HEK293 (cell line): ENCODE results near the gene MFSD6L.

Experiments
- CTCF ChIA-PET: fragments of 350-600 bp; formaldehyde crosslinking; extraction: SDS; loops from one replicate; lab custom pipeline; 2021; ENCODE audit warnings: antibody characterized with exemption; lab: Yijun Ruan, JAX
- POLR2A ChIA-PET: fragments of 300-600 bp; formaldehyde crosslinking; extraction: SDS; loops from one replicate; lab custom pipeline; 2020; ENCODE audit warnings: antibody characterized with exemption, inconsistent platforms; lab: Yijun Ruan, JAX
- H3K27ac ChIP-seq: fragments of 200-500 bp; sonication (Bioruptor generic); 2 replicates; pipeline ENCODE4 v1.5.1; 2014; ENCODE audit warnings: low read depth, low read length, control low read depth, inconsistent platforms; ENCODE audit errors: extremely low read depth
- H3K36me3 ChIP-seq, 2 experiments: fragments of 200-500 bp in 1 of 2; sonication (Bioruptor generic) in 1 of 2; 1 replicate in 1 of 2; 2 replicates in 1 of 2; pipeline ENCODE4 v1.5.1; 2014 to 2017; ENCODE audit warnings: inconsistent platforms in 2 of 2, low read length in 2 of 2; ENCODE audit not compliant: control insufficient read depth in 2 of 2, insufficient read depth in 1 of 2
- H3K4me1 ChIP-seq: fragments of 200-500 bp; sonication (Bioruptor generic); 2 replicates; pipeline ENCODE4 v1.5.1; 2014; ENCODE audit warnings: mild to moderate bottlenecking, low read length, inconsistent platforms; ENCODE audit not compliant: control insufficient read depth, insufficient read depth
- H3K4me3 ChIP-seq: 2 replicates; pipeline ENCODE4 v1.5.1; 2011; ENCODE audit warnings: low read depth, mild to moderate bottlenecking, control low read depth, low read length, moderate library complexity
- H3K9me3 ChIP-seq: fragments of 200-500 bp; sonication (Bioruptor generic); 2 replicates; pipeline ENCODE4 v1.5.1; 2014; ENCODE audit warnings: low read depth, low read length, inconsistent platforms; ENCODE audit not compliant: control insufficient read depth, insufficient read depth
- AEBP2 ChIP-seq: fragments of 450-650 bp; formaldehyde crosslinking; IDR thresholded peaks from 2 replicates; pipeline ENCODE4 v1.5.1; 2016; ENCODE audit warnings: missing biosample characterization, missing genetic modification characterization, borderline replicate concordance
- HIC1 ChIP-seq: fragments of 450-650 bp; formaldehyde crosslinking; IDR thresholded peaks from 2 replicates; pipeline ENCODE4 v1.5.1; 2016; ENCODE audit warnings: missing biosample characterization, missing genetic modification characterization
- KLF8 ChIP-seq: fragments of 450-650 bp; formaldehyde crosslinking; IDR thresholded peaks from 2 replicates; pipeline ENCODE4 v1.5.1; 2016; ENCODE audit warnings: missing biosample characterization, missing genetic modification characterization
- SCRT1 ChIP-seq: fragments of 450-650 bp; formaldehyde crosslinking; IDR thresholded peaks from 2 replicates; pipeline ENCODE4 v1.5.1; 2016; ENCODE audit warnings: missing biosample characterization, missing genetic modification characterization, borderline replicate concordance
- SCRT2 ChIP-seq: fragments of 450-650 bp; formaldehyde crosslinking; IDR thresholded peaks from 2 replicates; pipeline ENCODE4 v1.5.1; 2016; ENCODE audit warnings: missing biosample characterization, missing genetic modification characterization
- ZNF140 ChIP-seq: fragments of 450-650 bp; formaldehyde crosslinking; IDR thresholded peaks from 2 replicates; pipeline ENCODE4 v1.5.1; 2016; ENCODE audit warnings: missing biosample characterization, missing genetic modification characterization
- ZNF157 ChIP-seq: fragments of 450-650 bp; formaldehyde crosslinking; IDR thresholded peaks from 2 replicates; pipeline ENCODE4 v1.5.1; 2016; ENCODE audit warnings: missing biosample characterization, missing genetic modification characterization
- ZNF16 ChIP-seq: fragments of 450-650 bp; formaldehyde crosslinking; IDR thresholded peaks from 2 replicates; pipeline ENCODE4 v1.5.1; 2016; ENCODE audit warnings: low read depth, missing biosample characterization, missing genetic modification characterization
- ZNF211 ChIP-seq: fragments of 450-650 bp; formaldehyde crosslinking; IDR thresholded peaks from 2 replicates; pipeline ENCODE4 v1.5.1; 2016; ENCODE audit warnings: low read depth, missing biosample characterization, missing genetic modification characterization
- ZNF362 ChIP-seq: fragments of 450-650 bp; formaldehyde crosslinking; IDR thresholded peaks from 2 replicates; pipeline ENCODE4 v1.5.1; 2016; ENCODE audit warnings: missing biosample characterization, missing genetic modification characterization
- ZNF513 ChIP-seq: fragments of 450-650 bp; IDR thresholded peaks from 2 replicates; pipeline ENCODE4 v1.5.1; 2018; ENCODE audit warnings: missing biosample characterization, missing genetic modification characterization
- ZNF596 ChIP-seq: fragments of 450-650 bp; IDR thresholded peaks from 2 replicates; pipeline ENCODE4 v1.5.0; 2018; ENCODE audit warnings: missing biosample characterization, mild to moderate bottlenecking, missing genetic modification characterization, moderate library complexity
- ZNF658 ChIP-seq: fragments of 450-650 bp; formaldehyde crosslinking; IDR thresholded peaks from 2 replicates; pipeline ENCODE4; 2016; ENCODE audit warnings: missing biosample characterization, missing genetic modification characterization
- ZNF660 ChIP-seq: fragments of 450-650 bp; IDR thresholded peaks from 2 replicates; pipeline ENCODE4 v1.5.1; 2018; ENCODE audit warnings: missing biosample characterization, mild to moderate bottlenecking, missing genetic modification characterization
- ZNF704 ChIP-seq: fragments of 450-650 bp; formaldehyde crosslinking; IDR thresholded peaks from 2 replicates; pipeline ENCODE4 v1.5.1; 2016; ENCODE audit warnings: missing biosample characterization, missing genetic modification characterization
- ZNF707 ChIP-seq: fragments of 450-650 bp; formaldehyde crosslinking; IDR thresholded peaks from 2 replicates; pipeline ENCODE4 v1.5.1; 2016; ENCODE audit warnings: missing biosample characterization, missing genetic modification characterization
- ZNF776 ChIP-seq: fragments of 450-650 bp; formaldehyde crosslinking; IDR thresholded peaks from 2 replicates; pipeline ENCODE4 v1.5.0; 2017; ENCODE audit warnings: missing biosample characterization, missing genetic modification characterization, borderline replicate concordance
- ZNF777 ChIP-seq: fragments of 450-650 bp; formaldehyde crosslinking; IDR thresholded peaks from 2 replicates; pipeline ENCODE4 v1.5.1; 2017; ENCODE audit warnings: missing biosample characterization, missing genetic modification characterization, borderline replicate concordance
- ZSCAN23 ChIP-seq: fragments of 450-650 bp; formaldehyde crosslinking; IDR thresholded peaks from 2 replicates; pipeline ENCODE4 v1.5.1; 2016; ENCODE audit warnings: missing biosample characterization, missing genetic modification characterization
- ZSCAN4 ChIP-seq: fragments of 450-650 bp; formaldehyde crosslinking; IDR thresholded peaks from 2 replicates; pipeline ENCODE4 v1.5.1; 2017; ENCODE audit warnings: missing biosample characterization, missing genetic modification characterization

Gene MFSD6L

GRCh38 chr17:8803531-8804420, 4.6 kb upstream of the MFSD6L start:
- ChIA-PET POLR2A (no interaction called here), CTCF (interaction anchor here (0.5 to 2.2 kb wide), 5 partner anchors 18 to 92 kb away, joined by 3 to 11 read pairs (median 6); no protein-coding TSS in a partner anchor)
- Histone ChIP-seq H3K36me3 (no peaks in the 10 kb centered on the region), H3K4me1 (no peaks in the 10 kb centered on the region), H3K4me3 (no peak overlapping the region), H3K9me3 (no peaks in the 10 kb centered on the region), H3K27ac (no peak overlapping the region)
- TF ChIP-seq ZNF157 (tag by site-specific recombination) (no peak), KLF8 (tag by site-specific recombination) (no peak), ZNF658 (no peak), ZNF362 (tag by site-specific recombination) (no peak), ZNF777 (tag by site-specific recombination) (no peak), SCRT2 (tag by site-specific recombination) (peak; percentile 86), ZNF140 (no peak), ZNF707 (tag by site-specific recombination) (no peak), ZNF16 (no peak), AEBP2 (tag by site-specific recombination) (no peak), ZSCAN4 (tag by site-specific recombination) (no peak), ZNF660 (tag by site-specific recombination) (no peak), ZNF513 (tag by site-specific recombination) (no peak), SCRT1 (tag by site-specific recombination) (peak; percentile 66), ZNF704 (tag by site-specific recombination) (no peak)
- TF ChIP-seq, all 188 proteins: peak for 2

GRCh38 chr17:8801135-8801840, 2.1 kb upstream of the MFSD6L start:
- TF ChIP-seq ZNF596 (tag by site-specific recombination) (no peak), ZNF211 (no peak), ZSCAN23 (no peak), HIC1 (tag by site-specific recombination) (no peak), ZSCAN4 (tag by site-specific recombination) (no peak), ZNF776 (tag by site-specific recombination) (no peak)
- H3K27ac ChIP-seq = no peak overlapping the region
- ChIA-PET POLR2A (no interaction called here), CTCF (interaction anchor here (0.8 kb wide), 1 partner anchor 52 kb away, joined by 3 read pairs; no protein-coding TSS in a partner anchor)
- H3K36me3 ChIP-seq = no peaks in the 10 kb centered on the region
- H3K4me1 ChIP-seq = no peaks in the 10 kb centered on the region
- H3K9me3 ChIP-seq = no peaks in the 10 kb centered on the region
- H3K4me3 ChIP-seq = no peak overlapping the region
